RWPE1 (cell line): ENCODE measurements around the gene TBC1D5.

Experiments used
- CTCF ChIA-PET: fragments of 350-600 bp; sonication (Branson Sonifier 250); formaldehyde crosslinking; extraction: SDS; loops from one replicate; lab custom pipeline; 2021; lab: Yijun Ruan, JAX
- POLR2A ChIA-PET: fragments of 400-600 bp; formaldehyde crosslinking; extraction: SDS; loops from one replicate; lab custom pipeline; 2020; ENCODE audit warnings: antibody characterized with exemption; ENCODE audit not compliant: low non-redundant PET; lab: Yijun Ruan, JAX
- DNase-seq: peaks from one replicate; pipeline ENCODE4 v3.0.0; 2012; ENCODE audit warnings: low spot score
- H3K27ac ChIP-seq: fragments of 450-650 bp; 2 replicates; pipeline ENCODE4 v1.5.1; 2017
- CTCF ChIP-seq: fragments of 450-650 bp; conservative IDR thresholded peaks from 2 replicates; pipeline ENCODE4 v1.5.1; 2017; ENCODE audit warnings: low read depth, mild to moderate bottlenecking

TBC1D5 gene

GRCh38 chr3:17585394-17586325, 156.8 kb downstream of the TBC1D5 start:
- no peak overlapping the region for H3K27ac ChIP-seq
- ChIA-PET POLR2A (no interaction called here), CTCF (interaction anchor here (0.7 kb wide), 1 partner anchor 45 kb away, joined by 3 read pairs; no protein-coding TSS in a partner anchor)
- no peak for DNase-seq
- TF ChIP-seq CTCF: no peak

GRCh38 chr3:17584066-17584465, 158.4 kb downstream of the TBC1D5 start:
- no peak overlapping the region for H3K27ac ChIP-seq
- no peak for TF ChIP-seq CTCF
- ChIA-PET POLR2A (no interaction called here), CTCF (no interaction called here)
- no peak for DNase-seq

- H3K27ac ChIP-seq: no peak overlapping the region
- ChIA-PET CTCF (no interaction called here), POLR2A (no interaction called here)
- no peak for TF ChIP-seq CTCF
- DNase-seq: no peak
Observed at GRCh38 chr3:17583530-17583929, 158.9 kb downstream of the TBC1D5 start.

- peak; percentile 11 for DNase-seq
- H3K27ac ChIP-seq: no peak overlapping the region
- POLR2A ChIA-PET: no interaction called here
- CTCF ChIA-PET: no interaction called here
- no peak for TF ChIP-seq CTCF
Observed at GRCh38 chr3:17581421-17582080, 160.9 kb downstream of the TBC1D5 start.

GRCh38 chr3:17580901-17581300, 161.5 kb downstream of the TBC1D5 start:
- H3K27ac ChIP-seq: no peak overlapping the region
- POLR2A ChIA-PET: no interaction called here
- no peak for DNase-seq
- TF ChIP-seq CTCF: no peak
- CTCF ChIA-PET: no interaction called here

GRCh38 chr3:17579289-17580031, 163.0 kb downstream of the TBC1D5 start:
- CTCF ChIA-PET: interaction anchor here (0.7 kb wide), 1 partner anchor 34 kb away, joined by 5 read pairs; no protein-coding TSS in a partner anchor
- H3K27ac ChIP-seq: no peak overlapping the region
- TF ChIP-seq CTCF: no peak
- POLR2A ChIA-PET: no interaction called here
- DNase-seq: peak; percentile 0
